Stimulated activated CD8-positive, alpha-beta memory T cell treated with anti-CD3 and anti-CD28 coated beads, Interleukin-7, amount 100 ng/mL, for 24 hours (primary cell): ENCODE results near the gene VASN.
"Not testable (repeated sequence)": the region's sequence is repeated elsewhere in the genome, so short reads cannot be mapped to it uniquely, and the experiment has no call there.

Experiments
- DNase-seq: peaks from one replicate; pipeline ENCODE4 v3.0.0-alpha.2; 2020; ENCODE audit warnings: low read depth

VASN gene

DNA sequence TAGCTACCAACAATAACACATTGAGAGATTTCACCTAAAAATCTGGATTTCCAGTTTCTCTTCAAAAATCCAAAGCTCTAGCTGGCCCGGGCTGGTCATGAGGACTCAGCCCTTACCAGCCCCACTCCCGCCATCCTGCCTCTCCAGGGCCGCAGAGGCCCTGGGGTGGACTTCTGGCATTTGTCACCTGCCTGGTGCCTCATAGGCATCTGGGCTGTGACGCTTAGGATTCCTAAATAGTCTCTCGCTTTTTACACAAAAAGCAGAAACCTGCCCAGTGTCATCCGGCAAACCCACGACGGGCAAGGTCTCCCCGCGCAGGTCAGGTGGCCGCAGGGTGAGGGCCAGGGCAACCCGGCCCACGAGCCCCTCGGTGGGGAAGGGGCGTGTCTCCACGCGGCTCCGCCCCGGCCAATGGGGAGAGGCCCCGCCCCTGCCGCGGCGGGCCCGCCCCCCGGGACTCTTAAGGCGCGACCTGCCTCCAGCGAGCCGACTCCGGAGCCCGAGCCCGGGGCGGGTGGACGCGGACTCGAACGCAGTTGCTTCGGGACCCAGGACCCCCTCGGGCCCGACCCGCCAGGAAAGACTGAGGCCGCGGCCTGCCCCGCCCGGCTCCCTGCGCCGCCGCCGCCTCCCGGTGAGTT lies at the start of gene VASN:
VASN (plus strand) TSS at position 492 of the 644 bp plus-strand sequence. CDS start 9,030 bp downstream, outside the sequence.
- DNase-seq: peak; percentile 40

DNA sequence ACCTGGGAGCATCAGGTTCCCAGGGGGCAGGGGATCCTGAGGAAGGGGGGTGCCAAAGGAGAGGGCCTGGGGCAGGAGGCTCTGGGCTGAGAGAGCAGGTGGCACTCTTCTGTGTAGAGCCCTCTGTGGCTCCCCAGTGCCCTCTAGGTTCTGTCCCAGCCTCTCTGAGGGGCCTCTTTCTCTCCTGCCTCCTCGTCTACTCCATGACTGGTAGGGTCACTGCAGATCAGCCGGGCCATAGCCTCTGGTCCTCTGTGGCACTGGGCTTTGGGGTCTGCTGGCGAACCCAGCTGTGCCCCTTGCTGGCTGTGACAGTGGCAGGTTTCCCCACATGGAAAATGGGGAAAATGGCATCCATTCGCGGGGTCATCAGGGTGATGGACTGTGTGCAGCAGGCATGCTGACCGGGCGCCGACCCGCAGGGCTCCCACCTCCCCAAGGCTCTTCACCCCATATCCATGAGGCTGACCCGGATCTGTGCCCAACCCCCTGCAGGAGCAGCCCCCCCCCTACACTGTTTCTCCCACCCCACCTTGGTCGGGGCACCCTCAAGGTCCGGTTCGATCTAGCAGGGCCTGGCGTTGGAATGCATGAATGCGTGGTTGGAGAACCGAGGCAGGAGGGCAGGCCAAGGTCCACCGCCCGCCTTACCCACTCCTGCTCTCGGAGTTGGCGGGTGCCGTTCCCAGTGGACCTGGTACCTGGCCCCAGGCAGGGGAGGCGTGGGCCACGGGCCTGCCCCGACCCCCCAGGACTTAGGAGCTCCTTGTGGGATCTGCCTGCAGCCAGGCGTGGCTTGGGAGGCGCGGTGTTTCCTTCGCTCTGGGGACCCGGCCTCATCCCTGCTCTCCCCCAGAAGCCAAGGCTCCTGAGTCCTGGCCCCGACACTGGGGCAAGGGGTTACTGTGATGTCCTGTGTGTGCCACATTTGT lies 49.3 kb upstream of the VASN start:
- DNase-seq: no peak

DNA sequence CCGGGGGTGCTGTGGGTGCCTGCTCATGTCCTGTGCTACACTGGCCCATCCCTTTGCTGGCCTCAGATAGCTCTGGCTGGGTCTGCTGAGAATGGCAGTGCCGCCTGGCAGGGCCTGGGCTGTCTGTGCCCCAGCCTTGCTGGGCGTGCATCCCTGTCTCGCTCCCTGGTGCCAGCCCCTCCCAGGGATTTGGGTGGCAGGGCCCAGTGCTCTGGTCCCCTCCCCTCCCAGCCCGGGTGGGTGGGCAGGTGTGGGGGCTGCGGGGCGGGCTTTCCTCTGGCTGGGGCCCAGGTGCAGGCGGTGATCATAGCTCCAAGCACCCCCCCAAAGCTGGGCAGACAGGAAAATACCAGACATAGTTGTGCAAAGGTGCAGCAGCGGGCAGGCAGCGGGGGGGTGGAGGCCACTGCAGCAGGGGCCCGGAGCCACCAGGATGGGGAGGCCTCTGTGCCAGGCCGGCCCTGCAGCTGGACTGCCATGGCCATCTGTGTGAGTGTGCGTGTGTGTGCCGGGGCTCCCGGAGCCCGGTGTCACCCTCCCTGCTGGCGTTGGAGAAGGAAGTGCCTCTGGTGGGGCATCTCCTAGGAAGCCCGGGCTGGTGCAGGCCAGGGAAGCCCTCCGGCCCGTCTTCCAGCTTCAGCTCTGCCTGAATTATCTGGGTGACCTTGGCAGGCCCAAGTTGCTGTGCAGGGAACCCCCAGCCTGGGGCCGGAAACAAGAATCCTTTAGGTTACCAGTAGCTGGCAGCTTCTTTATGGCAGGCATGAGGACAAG lies 48.4 kb upstream of the VASN start:
- no peak for DNase-seq

- DNase-seq: no peak
Observed at GRCh38 chr16:4323845-4324488, 47.7 kb upstream of the VASN start.

GRCh38 chr16:4324492-4325252 lies 47.0 kb upstream of the VASN start:
- DNase-seq: no peak

DNA sequence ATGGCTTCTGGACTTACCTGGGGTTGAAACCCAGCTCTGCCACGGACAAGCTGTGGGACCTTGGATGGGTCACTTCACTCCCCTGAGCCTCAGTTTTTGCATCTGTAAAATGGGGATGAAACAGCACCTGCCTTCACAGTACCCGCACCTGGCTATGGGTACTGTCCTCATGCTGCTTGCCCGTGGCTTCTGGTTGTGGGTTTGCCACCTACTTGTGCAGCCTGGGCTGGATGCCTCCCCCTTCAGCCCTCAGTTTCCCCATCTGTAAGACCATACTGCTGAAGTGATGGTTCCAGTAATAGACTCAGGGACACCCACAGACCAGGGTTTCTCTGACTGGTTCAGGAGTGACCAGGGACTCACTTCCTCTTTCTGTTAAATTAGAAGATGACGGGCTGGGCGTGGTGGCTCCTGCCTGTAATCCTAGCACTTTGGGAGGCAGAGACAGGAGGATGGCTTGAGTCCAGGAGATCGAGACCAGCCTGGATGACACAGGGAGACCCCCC lies 46.3 kb upstream of the VASN start:
- no peak for DNase-seq

- no peak for DNase-seq
Observed at GRCh38 chr16:4327386-4328045, 44.1 kb upstream of the VASN start.

DNA sequence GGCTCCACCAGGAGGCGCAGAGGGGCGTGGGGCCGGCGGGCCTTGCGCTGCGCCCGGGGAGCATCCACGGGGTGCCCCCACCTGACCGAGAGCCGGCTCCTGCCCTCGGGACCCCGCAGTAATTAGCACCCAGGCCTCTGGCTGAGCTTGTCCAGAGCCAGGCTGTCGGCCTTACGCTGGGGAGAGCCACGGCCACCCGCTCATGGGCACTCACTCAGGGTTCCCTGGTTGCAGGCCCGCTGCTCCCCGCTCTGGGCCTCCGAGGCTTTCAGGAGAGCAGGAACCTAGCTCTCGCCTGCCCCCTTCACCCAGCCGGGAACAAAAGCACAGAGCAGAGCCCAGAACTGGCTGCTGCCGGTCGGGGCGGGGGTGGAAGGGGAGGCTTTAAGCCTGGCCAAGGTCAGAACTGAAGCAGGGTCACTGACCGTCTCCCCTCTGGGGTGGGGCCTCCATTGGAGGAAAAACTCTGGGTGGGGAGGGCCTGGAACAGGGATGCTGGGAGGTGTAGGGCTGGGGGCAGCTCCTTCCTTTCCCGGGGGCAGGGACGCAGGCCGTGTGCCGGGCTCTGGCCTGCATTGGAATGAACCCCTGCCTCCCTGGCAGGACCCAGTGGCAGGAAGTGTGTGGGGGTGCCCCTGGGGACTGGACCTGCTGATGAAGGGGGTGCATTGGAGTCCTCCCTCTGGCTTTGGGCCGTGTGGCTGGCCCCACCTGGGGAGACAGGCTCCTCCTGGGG lies 43.4 kb upstream of the VASN start:
- DNase-seq: no peak

GRCh38 chr16:4328782-4329775 lies 42.6 kb upstream of the VASN start:
- DNase-seq: no peak

DNA sequence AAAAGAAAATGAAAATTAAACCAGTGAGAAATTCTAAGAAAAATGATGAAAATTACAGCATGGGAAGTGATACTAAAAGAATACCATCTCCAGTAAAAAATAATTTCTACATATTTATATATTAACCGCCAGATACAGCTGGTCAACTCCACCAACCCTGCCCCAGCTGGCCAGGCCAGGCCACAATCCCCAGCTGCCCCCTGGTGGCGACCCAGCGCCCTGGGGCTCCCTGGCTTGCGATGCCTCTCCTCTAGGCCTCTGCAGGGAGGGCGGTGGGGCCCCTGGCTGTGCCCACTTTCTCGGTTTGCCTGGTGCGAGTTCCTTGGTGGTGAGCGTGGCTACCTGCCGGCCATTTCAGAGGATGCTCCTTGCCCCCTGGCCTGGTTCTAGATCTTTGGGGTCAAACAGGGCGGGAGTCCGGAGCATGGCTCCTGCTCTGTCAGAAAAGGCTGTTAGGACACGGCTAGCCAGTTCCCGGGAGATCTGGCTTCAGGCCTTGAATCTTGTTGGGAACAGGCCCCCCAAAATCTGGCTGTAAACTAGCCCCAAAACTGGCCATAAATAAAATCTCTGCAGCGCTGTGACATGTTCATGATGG lies 41.3 kb upstream of the VASN start:
- peak; percentile 40 for DNase-seq

- DNase-seq: no peak
Observed at GRCh38 chr16:4332083-4332482, 39.6 kb upstream of the VASN start.

GRCh38 chr16:4332623-4333307 lies 38.9 kb upstream of the VASN start:
- no peak for DNase-seq

DNA sequence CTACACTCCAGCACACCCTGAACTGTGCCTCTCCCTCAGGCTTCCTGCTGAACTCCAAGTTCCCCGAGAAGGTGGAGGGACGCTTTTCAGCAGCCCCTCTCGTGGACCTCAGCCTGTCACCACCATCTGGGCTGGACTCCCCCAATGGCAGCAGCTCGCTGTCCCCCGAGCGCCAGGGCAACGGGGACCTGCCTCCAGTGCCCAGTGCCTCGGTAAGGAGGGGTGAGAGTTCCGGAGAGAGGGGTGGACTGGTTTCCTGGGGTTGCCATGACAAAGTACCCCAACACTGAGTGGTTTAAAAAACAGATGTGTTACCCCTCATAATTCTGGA lies 38.4 kb upstream of the VASN start:
- DNase-seq: no peak

GRCh38 chr16:4333714-4334113 lies 37.9 kb upstream of the VASN start:
- not testable (repeated sequence) for DNase-seq

DNA sequence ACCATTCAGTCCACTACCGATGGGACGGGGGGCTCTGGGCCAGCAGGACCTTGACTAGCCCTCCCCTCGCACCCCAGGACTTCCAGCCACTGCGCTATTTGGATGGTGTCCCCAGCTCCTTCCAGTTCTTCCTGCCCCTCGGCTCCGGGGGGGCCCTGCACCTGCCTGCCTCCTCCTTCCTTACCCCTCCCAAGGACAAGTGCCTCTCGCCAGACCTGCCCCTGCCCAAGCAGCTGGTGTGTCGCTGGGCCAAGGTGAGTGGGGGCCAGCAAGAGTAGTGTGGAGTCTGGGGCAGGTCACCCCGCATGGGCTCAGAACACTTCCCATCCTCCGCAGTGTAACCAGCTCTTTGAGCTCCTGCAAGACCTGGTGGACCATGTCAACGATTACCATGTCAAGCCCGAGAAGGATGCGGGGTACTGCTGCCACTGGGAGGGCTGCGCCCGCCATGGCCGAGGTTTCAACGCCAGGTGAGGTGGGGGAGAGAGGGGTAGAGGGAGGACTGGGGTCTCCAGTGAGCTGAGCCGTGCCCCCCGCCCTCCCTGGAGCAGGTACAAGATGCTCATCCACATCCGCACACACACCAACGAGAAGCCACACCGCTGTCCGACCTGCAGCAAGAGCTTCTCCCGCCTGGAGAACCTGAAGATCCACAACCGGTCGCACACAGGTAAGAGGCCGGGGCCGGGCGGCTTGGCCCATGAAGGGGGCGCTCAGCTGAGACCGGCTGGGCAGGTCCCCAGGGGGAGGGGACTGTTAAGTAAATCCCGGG lies 36.7 kb upstream of the VASN start:
- DNase-seq: no peak

DNA sequence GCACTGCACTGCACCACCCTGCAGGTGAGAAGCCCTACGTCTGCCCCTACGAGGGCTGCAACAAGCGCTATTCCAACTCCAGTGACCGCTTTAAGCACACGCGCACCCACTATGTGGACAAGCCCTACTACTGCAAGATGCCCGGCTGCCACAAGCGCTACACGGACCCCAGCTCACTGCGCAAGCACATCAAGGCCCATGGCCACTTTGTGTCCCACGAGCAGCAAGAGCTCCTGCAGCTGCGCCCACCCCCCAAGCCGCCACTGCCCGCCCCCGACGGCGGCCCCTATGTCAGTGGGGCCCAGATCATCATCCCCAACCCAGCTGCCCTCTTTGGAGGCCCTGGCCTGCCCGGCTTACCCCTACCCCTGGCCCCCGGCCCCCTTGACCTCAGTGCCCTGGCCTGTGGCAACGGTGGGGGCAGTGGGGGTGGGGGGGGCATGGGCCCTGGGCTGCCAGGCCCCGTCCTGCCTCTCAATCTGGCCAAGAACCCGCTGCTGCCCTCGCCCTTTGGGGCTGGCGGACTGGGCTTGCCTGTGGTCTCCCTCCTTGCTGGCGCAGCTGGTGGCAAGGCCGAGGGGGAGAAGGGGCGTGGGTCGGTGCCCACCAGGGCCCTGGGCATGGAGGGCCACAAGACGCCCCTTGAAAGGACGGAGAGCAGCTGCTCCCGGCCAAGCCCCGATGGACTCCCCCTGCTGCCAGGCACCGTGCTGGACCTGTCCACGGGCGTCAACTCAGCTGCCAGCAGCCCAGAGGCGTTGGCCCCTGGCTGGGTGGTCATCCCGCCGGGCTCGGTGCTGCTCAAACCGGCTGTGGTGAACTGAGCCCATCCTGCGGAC lies 34.7 kb upstream of the VASN start:
- no peak for DNase-seq
